Activated naive CD4-positive, alpha-beta T cell treated with Interleukin-2 at 50 U/mL for 16 hours (primary cell): ENCODE measurements around the gene TAC4.

Source experiments
- DNase-seq: peaks from one replicate; pipeline ENCODE4 v3.0.0-alpha.2; 2020

The TAC4 gene

GRCh38 chr17:49872754-49873377, 25.0 kb upstream of the TAC4 start:
- no peak for DNase-seq

GRCh38 chr17:49871211-49871610, 23.3 kb upstream of the TAC4 start:
- DNase-seq = no peak

DNA sequence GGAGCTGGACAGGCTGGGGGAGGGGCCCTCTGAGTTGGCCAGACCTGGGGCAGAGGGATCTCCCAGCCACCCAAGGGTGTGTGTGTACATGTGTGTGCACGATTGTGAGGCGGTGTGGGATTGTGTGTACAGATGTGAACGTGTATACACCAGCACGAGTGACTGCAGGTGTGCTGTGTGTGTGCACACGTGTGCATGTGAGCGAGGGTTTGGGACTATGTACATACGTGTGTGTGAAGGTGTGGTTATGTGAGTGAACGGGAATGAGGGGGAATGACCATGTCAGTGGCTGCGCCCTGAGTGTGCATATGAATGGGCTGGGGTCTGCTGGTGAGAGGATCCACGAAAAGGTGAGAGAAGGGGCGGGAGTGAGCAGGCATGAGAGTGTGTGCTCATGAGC, 22.4 kb upstream of the TAC4 start:
- no peak for DNase-seq

DNA sequence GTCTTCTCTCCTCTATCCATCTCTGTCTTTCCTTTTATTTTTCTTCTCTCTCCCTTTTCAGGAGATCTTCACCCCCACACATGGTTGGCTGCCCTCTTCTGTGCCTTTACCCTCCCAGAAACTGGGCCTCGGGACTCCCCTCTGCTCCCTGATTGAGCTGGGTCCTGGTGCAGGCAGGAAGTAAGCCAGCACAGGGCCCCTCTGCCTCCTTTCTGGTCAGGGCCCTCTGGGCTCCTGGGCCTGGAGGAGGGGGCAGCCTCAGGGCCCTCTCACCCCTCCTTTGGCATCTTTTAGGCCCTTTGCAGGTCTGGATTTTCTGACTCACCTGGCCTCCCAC, 21.1 kb upstream of the TAC4 start:
- DNase-seq = no peak

GRCh38 chr17:49866882-49867413, 19.1 kb upstream of the TAC4 start:
- no peak for DNase-seq

- DNase-seq = no peak
Observed at GRCh38 chr17:49866019-49866380, 18.1 kb upstream of the TAC4 start.

- DNase-seq = no peak
Observed at GRCh38 chr17:49862781-49863331, 15.0 kb upstream of the TAC4 start.

DNA sequence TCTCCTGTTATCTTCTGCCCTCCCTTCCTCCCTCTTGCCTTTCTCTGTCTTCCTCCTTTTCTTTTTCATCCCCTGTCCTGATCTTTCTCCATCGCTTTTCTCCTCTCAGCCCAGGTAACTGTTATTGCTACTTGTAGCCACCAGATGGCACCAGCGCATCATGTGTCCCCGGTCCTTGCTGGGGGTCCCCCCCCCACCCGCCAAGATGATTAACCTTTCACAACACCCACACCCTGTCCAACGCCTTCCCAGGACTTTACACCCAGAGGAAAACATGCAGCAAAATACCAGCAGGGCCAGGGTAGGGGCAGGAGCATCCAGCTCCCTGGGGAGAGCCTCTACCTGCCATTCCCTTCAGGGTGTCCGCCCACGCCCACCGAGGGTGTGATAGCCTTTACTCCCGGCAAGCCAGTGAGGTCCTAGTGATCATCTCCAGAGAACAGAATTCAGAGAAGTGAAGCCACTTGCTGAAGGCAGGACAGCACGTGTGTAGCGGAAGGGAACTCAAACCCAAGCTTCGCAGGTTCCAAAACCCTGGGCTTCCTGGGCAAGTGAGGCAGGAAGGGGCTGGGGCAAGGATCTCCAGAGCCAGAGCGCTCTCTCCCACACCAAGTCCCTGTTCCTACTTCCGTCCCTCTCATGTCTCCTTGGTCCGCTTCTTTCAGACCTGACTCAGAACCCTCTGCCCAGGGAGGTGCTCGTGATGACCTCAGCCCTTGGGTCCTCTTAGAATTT, 13.4 kb upstream of the TAC4 start:
- peak; percentile 49 for DNase-seq

DNA sequence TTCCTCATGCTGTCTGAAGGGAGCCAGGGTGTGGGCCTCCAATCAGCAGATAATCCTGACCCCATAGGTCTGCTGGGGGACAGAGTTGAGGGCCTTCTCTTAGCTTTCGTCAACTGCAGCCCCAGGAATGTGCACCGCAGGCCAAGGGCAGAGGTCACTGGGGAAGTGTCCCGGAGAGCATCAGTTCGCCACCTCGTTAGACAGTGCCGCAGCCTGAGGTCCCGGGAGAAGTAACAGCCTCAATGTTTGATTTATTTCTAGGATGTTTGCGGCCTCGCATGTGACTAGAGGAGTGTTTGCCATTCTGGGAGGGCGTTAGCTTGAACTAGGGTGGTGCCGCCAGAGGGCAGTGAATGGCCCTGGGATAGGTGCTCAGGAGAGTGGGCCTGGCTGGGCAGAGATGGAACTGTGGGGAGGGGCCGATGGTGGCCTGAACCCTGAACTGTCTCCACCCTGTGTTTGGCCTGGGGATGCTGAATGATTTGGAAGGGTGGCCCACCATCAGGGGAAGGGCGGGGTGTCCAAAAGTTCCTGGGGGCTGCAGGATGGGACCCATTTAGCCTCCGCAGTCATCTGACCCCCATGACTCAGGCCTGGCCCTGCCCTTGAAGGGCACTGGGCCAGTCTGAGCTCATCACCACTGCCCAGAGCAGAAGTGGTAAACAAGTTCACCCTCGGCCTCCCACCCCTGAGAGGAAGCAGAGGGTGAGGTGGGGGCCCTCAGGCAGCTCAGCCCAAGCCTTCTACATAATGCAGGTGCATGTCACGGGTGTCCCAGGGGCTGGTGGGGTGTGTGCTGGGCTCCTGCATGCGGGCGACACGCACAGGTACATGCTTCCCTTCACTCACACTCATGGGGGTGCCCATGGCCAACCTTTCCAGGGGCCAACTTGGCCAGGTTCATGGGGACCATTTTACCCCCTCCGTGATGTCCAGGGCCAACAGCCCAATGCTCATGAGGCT, 12.4 kb upstream of the TAC4 start:
- DNase-seq = no peak

GRCh38 chr17:49858796-49859195, 10.9 kb upstream of the TAC4 start:
- no peak for DNase-seq

- DNase-seq = no peak
Observed at GRCh38 chr17:49854126-49854525, 6.3 kb upstream of the TAC4 start.

DNA sequence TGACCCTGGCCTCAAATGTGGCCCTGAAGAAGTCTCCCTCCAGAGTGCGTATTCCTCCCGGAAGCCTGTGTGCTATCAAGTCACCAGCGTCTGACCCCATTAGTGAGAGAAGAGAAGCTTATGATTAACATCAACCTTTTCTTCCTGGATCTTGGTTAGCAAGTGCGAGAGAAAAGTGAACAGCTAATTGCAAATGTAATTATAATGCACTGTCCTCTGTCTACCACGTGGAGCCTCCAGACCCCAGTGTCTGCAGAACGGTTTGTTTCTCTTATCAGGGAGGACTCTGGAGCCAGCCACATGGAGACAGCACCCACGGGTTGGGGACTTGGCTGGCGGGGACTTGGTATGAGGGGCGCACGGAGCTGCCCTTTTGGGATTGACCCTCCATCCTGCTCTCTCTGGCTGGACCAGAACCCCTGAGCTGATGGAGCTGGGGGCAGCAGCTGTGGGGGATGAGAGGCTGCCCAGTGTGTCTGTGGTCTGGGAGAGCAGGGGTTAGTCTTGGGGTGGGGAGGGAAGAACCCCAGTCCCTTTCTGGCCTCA, 5.7 kb upstream of the TAC4 start:
- DNase-seq = no peak

DNA sequence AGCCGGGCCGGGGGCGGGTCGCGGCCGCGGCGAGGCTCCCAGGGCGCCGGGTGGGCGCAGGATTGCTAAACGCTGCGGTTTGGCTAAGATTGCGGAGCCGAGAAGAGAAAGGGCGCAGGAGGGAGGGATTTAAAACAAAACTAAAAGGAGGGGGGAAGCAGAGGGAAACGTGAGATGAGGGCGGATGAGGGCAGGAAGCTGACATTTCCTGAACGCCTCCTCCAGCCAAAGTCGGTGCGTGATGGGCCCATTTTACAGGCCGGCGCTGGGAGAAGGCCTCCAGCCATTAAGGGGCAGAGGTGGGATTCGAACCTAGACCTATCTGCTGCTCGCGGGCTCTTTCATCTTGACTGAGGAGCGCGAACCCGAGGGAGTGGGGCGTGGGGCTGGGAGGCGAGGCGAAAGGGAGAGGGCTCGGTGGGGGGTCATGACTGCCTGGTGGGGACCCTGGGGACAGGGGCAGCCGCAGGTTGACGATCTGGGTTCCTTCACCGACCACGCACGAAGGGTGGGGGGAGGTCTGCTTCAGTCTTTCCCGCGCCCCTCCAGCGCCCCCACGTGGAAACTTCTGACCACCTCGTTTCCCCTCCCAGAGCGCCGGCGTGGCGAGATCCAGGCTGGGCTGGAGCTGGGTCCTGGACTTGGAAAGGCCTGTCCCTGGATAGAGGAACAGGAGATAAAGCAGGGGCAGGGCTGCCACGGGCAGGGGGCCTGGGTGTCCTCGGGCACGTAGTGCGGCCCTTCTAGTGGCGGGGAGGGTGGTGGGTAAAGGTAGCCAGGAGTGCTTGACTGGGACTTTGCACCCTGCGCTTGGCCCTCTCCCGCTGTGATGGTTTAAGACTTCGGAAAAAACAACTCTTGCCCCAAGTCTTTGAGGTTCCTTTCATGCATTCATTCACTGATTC, 3.8 kb upstream of the TAC4 start:
- peak; percentile 71 for DNase-seq

DNA sequence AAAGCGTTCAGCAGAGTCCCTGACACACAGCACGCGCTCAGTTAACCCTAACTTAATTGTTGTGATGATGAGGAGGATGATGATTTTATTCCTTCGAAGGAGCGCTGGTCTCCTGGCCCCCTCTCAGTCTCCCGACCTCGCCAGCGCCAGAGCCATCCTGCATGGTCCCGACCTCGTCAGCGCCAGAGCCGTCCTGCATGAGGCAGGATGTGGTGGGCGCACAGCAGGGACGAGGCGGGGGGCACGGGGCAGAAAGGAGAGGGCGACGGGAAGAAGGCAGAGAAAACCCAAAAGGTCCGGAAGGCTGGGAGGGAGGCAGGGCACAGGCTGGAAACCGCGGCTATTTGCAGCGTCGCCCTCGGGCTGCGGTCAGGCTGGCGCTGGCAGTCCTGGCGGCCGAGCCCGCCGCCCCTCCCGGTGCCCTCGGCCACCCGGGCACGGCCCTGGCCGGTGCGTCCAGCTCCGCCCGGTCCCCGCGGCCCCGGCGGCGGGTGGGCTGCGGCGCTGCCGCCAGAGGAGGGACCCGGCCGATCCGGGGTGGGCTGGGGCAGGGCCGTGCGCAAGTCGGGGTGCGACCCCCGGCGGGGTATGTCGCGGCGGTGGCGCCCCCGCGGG, 3.0 kb upstream of the TAC4 start:
- no peak for DNase-seq

DNA sequence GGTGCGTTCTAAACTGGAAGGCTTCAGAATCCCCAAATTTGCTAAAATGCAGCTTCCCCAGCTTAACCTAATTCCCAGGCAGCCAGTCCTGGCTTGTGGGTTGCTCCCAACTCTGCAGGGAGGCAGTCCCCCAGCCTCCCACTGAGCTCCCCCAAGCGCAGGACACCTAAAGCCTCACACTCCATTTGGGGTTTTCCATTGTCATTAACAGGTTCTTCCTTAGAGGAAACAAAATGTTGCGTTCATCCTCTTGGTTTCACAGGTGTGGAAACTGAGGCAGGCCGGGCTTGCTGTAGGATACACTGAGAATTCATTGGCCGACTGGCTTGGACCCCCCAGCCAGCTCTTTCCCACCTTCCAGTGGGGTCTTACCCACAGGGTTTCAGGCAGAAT, 2.3 kb upstream of the TAC4 start:
- DNase-seq = no peak

- no peak for DNase-seq
Observed at GRCh38 chr17:49848739-49849138, 870 bp upstream of the TAC4 start.

- no peak for DNase-seq
Observed at GRCh38 chr17:49846938-49847712, 744 bp downstream of the TAC4 start.

- no peak for DNase-seq
Observed at GRCh38 chr17:49845321-49845720, 2.5 kb downstream of the TAC4 start.

DNA sequence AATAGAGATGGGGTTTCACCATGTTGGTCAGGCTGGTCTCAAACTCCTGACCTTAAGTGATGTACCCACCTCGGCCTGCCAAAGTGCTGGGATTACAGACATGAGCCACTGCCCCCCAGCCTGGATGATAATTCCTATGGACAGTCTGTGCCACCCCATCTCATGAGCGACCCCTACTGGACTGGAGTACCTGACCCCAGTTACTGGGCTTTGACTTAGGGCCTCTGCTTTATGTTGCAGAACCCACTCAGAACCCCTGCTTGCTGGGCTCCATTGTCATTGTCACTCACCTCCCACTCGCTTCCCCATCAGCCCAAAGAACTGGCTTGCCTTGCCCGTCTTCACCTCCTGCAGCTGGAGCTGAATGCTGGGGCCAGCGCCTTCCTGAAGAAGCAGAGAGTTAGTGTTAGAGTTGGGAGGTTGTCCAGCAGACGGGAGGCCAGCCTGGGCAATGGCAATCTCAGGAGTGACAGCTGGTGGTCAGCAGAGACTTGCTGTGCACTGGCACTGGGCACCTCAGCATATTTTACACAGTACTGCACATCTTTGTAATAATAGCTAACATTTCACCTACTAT, 4.0 kb downstream of the TAC4 start:
- DNase-seq = no peak

DNA sequence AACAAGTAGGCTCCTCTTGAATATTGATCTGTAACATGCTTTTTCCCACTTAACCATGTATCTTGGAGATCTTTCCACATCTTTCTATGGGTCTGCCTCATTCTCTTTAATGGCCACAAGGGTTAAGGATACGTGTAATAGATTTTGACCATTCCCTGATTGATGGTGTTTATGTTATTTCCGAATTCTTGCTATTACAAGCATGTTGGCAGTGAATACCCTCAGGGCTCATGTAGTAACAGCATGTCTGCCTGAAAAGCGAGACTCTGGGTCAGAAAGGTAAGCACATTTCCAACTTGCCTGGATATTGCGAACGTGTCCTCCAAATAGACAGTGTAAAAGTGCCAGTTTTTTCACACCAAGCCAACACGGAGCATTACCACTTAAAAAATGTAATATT, 5.0 kb downstream of the TAC4 start:
- DNase-seq = no peak
